Measurements from ENCODE around the gene LDAH.

DNA sequence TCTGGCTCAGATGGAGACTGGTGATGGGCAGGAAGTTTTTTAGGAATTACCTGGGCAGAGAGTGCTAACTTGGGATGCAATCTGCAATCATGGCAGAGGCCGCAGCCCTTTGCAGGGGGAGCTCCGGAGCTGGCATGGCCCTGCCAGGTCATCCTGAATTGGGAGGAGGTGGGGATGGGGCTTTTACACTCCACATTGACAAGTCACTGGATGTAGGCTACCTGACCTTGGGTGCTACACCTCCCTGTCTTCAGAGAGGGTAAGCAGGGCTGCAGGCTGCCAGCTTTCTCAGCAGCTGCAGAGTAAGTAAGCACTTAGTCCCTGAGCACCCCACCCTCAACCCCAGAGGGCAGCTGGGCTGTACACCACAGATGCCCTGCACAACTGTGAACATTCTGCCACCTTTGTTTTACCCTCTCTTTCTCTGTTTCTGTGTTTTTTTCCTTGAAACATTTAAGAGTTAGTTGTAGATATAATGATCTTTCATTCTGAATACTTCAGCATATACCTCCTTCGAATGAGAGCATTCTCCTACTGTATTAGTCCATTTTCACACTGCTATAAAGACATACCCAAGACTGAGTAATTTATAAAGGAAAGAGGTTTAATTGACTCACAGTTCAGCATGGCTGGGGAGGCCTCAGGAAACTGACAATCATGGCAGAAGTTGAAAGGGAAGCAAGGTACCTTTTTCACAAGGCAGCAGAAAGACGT lies 165.2 kb downstream of the LDAH start:
- TF ChIP-seq, protein P1, sequence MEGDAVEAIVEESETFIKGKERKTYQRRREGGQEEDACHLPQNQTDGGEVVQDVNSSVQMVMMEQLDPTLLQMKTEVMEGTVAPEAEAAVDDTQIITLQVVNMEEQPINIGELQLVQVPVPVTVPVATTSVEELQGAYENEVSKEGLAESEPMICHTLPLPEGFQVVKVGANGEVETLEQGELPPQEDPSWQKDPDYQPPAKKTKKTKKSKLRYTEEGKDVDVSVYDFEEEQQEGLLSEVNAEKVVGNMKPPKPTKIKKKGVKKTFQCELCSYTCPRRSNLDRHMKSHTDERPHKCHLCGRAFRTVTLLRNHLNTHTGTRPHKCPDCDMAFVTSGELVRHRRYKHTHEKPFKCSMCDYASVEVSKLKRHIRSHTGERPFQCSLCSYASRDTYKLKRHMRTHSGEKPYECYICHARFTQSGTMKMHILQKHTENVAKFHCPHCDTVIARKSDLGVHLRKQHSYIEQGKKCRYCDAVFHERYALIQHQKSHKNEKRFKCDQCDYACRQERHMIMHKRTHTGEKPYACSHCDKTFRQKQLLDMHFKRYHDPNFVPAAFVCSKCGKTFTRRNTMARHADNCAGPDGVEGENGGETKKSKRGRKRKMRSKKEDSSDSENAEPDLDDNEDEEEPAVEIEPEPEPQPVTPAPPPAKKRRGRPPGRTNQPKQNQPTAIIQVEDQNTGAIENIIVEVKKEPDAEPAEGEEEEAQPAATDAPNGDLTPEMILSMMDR (tag by site-specific recombination; IDR thresholded peaks at IDR 0.05), result no peak
- TF ChIP-seq, protein P2, sequence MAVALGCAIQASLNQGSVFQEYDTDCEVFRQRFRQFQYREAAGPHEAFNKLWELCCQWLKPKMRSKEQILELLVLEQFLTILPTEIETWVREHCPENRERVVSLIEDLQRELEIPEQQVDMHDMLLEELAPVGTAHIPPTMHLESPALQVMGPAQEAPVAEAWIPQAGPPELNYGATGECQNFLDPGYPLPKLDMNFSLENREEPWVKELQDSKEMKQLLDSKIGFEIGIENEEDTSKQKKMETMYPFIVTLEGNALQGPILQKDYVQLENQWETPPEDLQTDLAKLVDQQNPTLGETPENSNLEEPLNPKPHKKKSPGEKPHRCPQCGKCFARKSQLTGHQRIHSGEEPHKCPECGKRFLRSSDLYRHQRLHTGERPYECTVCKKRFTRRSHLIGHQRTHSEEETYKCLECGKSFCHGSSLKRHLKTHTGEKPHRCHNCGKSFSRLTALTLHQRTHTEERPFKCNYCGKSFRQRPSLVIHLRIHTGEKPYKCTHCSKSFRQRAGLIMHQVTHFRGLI (tag by site-specific recombination; IDR thresholded peaks at IDR 0.05), result no peak
- TF ChIP-seq ZNF571 (tag by site-specific recombination; IDR thresholded peaks at IDR 0.05), result no peak
- TF ChIP-seq, protein P3, sequence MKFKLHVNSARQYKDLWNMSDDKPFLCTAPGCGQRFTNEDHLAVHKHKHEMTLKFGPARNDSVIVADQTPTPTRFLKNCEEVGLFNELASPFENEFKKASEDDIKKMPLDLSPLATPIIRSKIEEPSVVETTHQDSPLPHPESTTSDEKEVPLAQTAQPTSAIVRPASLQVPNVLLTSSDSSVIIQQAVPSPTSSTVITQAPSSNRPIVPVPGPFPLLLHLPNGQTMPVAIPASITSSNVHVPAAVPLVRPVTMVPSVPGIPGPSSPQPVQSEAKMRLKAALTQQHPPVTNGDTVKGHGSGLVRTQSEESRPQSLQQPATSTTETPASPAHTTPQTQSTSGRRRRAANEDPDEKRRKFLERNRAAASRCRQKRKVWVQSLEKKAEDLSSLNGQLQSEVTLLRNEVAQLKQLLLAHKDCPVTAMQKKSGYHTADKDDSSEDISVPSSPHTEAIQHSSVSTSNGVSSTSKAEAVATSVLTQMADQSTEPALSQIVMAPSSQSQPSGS (tag by site-specific recombination; IDR thresholded peaks at IDR 0.05; ENCODE audit: low read depth), result no peak
- no peak for TF ChIP-seq KLF8 (tag by site-specific recombination; IDR thresholded peaks at IDR 0.05)
- TF ChIP-seq ZNF133 (tag by site-specific recombination; IDR thresholded peaks at IDR 0.05), result no peak
- TF ChIP-seq ZNF555 (tag by site-specific recombination; conservative IDR thresholded peaks at IDR 0.05), result no peak
